GM21423 (cell line): ENCODE results near the gene RPP14.
"Not testable (repeated sequence)": the region's sequence is repeated elsewhere in the genome, so short reads cannot be mapped to it uniquely, and the experiment has no call there.

Experiments used
- ATAC-seq: cut with Tn5 transposase; IDR thresholded peaks from one replicate; pipeline ENCODE4 v1.9.1; 2021; ENCODE audit warnings: mild to moderate bottlenecking, moderate library complexity; ENCODE audit not compliant: unreplicated experiment

The RPP14 gene

GRCh38 chr3:58305882-58306711 is at the start of gene RPP14, which contains the start of gene HTD2:
Gene RPP14, plus strand, starts transcription at chr3:58306245. Its CDS starts 4,085 bp downstream, at chr3:58310330.
Gene HTD2, plus strand, starts transcription at chr3:58306520. Its CDS starts 11,094 bp downstream, at chr3:58317614.
- peak; percentile 90 for ATAC-seq

GRCh38 chr3:58256511-58256910 is 49.5 kb upstream of the RPP14 start:
- no peak for ATAC-seq

GRCh38 chr3:58258392-58259055 is 47.5 kb upstream of the RPP14 start:
- ATAC-seq = no peak

- no peak for ATAC-seq
Observed at GRCh38 chr3:58260261-58260731, 45.7 kb upstream of the RPP14 start.

- no peak for ATAC-seq
Observed at GRCh38 chr3:58260733-58261132, 45.3 kb upstream of the RPP14 start.

GRCh38 chr3:58261954-58262666 is 43.9 kb upstream of the RPP14 start:
- ATAC-seq = peak; percentile 67

GRCh38 chr3:58266577-58266976 is 39.5 kb upstream of the RPP14 start:
- no peak for ATAC-seq

- not testable (repeated sequence) for ATAC-seq
Observed at GRCh38 chr3:58267543-58267942, 38.5 kb upstream of the RPP14 start.

- ATAC-seq = no peak
Observed at GRCh38 chr3:58269356-58269755, 36.7 kb upstream of the RPP14 start.

GRCh38 chr3:58270485-58270884 is 35.6 kb upstream of the RPP14 start:
- no peak for ATAC-seq

GRCh38 chr3:58271901-58272501 is 34.0 kb upstream of the RPP14 start:
- no peak for ATAC-seq

GRCh38 chr3:58272891-58273290 is 33.2 kb upstream of the RPP14 start:
- ATAC-seq = no peak

- ATAC-seq = not testable (repeated sequence)
Observed at GRCh38 chr3:58273362-58273761, 32.7 kb upstream of the RPP14 start.

GRCh38 chr3:58274027-58274614 is 31.9 kb upstream of the RPP14 start:
- ATAC-seq = no peak

GRCh38 chr3:58281069-58281468 is 25.0 kb upstream of the RPP14 start:
- no peak for ATAC-seq

GRCh38 chr3:58285334-58285733 is 20.7 kb upstream of the RPP14 start:
- ATAC-seq = no peak

- ATAC-seq = no peak
Observed at GRCh38 chr3:58287354-58287753, 18.7 kb upstream of the RPP14 start.

GRCh38 chr3:58288011-58288728 is 17.9 kb upstream of the RPP14 start:
- no peak for ATAC-seq

GRCh38 chr3:58288964-58289613 is 17.0 kb upstream of the RPP14 start:
- not testable (repeated sequence) for ATAC-seq
